ENCODE data around the gene CYB561D2. TPM values are rescaled to one million over a fixed set of nuclear protein-coding genes. Genes with fewer than 3 reads are reported as not detected.

The CYB561D2 gene
- total RNA-seq, 1 experiment from 2014 or later, result 9.5 TPM

DNA sequence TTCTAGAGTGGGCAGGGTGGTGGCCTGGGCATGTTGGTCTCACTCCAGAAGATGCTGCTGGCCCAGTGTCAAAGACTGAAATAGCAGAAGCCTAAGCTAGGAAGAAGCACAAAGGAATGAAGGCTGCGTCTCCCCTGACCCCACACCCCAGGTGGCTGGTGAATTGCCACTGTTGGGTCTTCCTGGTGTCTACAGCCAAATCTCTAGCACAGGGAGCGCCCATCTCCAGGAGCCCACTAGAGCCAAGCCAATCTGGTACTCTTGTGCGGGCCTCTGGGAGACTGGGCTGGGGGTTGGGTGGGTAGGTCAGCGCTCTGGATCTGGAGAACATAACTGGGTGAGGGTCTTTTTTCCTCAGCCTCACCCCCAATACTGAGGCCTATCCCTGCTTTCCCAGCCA, 23.5 kb upstream of the CYB561D2 start:
- H3K36me3 ChIP-seq (ENCODE audit: control insufficient read depth in 1 of 2, insufficient read depth in 2 of 2, low read length in 2 of 2), result peaks cover 33 to 36% of the 10 kb centered on the region in 2 experiments; a peak in 3 of 4 replicates
- no peaks in the 10 kb centered on the region for H3K27me3 ChIP-seq (ENCODE audit: insufficient read depth, low read length)
- no peaks in the 10 kb centered on the region for H4K20me1 ChIP-seq (ENCODE audit: insufficient read depth)
- ChIA-PET CTCF (interaction anchor here (1.6 to 2.0 kb wide), 2 partner anchors 10 to 215 kb away, joined by 4 to 14 read pairs; no protein-coding TSS in a partner anchor), POLR2A (interaction anchor here (2.2 kb wide), 1 partner anchor 10 kb away, joined by 25 read pairs; no protein-coding TSS in a partner anchor), RAD21 (ENCODE audit: low non-redundant PET in 1 of 2, low total read pairs in 2 of 2, uncharacterized antibody in 2 of 2, unreplicated experiment in 2 of 2) (no interaction called here)
- peak overlapping the region; percentile 86 for H3K9ac ChIP-seq (ENCODE audit: low read length)
- H3K4me1 ChIP-seq (ENCODE audit: control insufficient read depth in 1 of 2, insufficient read depth in 2 of 2, low read length in 2 of 2), result peaks cover 19 to 38% of the 10 kb centered on the region in 2 experiments
- H2AFZ ChIP-seq (ENCODE audit: low read depth, low read length, poor library complexity, severe bottlenecking), result no peak overlapping the region
- peak overlapping the region; percentile 88 for H3K4me2 ChIP-seq (ENCODE audit: low read length)
- H3K9me3 ChIP-seq (ENCODE audit: control insufficient read depth in 1 of 2, insufficient read depth in 1 of 2, low read depth in 1 of 2, low read length in 2 of 2), result no peaks in the 10 kb centered on the region
- DNase-seq (ENCODE audit: low read depth, low spot score) (no peak), ATAC-seq (no peak)
- H3K4me3 ChIP-seq (replicated peaks in 1 of 2; ENCODE audit: low read depth in 1 of 2, low read length in 2 of 2), result peak overlapping the region; percentile 87 to 98
- no peaks in the 10 kb centered on the region for H3K9me2 ChIP-seq (ENCODE audit: insufficient read depth)
- BruUV-seq (replicated peaks), result no TSS peak
- peak overlapping the region; percentile 61 for H3K27ac ChIP-seq (ENCODE audit: low read depth, low read length)
- intact Hi-C loops (cut with micrococcal nuclease), result no loop called here
- peaks cover 44% of the 10 kb centered on the region for H3K79me2 ChIP-seq (ENCODE audit: insufficient read depth, low read length)
- TF ChIP-seq MAX (IDR thresholded peaks at IDR 0.05), result no peak
- TF ChIP-seq, protein P1, sequence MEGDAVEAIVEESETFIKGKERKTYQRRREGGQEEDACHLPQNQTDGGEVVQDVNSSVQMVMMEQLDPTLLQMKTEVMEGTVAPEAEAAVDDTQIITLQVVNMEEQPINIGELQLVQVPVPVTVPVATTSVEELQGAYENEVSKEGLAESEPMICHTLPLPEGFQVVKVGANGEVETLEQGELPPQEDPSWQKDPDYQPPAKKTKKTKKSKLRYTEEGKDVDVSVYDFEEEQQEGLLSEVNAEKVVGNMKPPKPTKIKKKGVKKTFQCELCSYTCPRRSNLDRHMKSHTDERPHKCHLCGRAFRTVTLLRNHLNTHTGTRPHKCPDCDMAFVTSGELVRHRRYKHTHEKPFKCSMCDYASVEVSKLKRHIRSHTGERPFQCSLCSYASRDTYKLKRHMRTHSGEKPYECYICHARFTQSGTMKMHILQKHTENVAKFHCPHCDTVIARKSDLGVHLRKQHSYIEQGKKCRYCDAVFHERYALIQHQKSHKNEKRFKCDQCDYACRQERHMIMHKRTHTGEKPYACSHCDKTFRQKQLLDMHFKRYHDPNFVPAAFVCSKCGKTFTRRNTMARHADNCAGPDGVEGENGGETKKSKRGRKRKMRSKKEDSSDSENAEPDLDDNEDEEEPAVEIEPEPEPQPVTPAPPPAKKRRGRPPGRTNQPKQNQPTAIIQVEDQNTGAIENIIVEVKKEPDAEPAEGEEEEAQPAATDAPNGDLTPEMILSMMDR (IDR thresholded peaks at IDR 0.05 in 2 of 3, conservative IDR thresholded peaks at IDR 0.05 in 1 of 3; ENCODE audit: borderline replicate concordance in 1 of 3, insufficient read depth in 1 of 3, low read depth in 2 of 3, low read length in 2 of 3), result no peak
- TF ChIP-seq POLR2A (IDR thresholded peaks at IDR 0.05; ENCODE audit: borderline replicate concordance, extremely low read depth, insufficient read depth, insufficient read length), result no peak
- no peak for TF ChIP-seq JUND (IDR thresholded peaks at IDR 0.05)
- no peak for TF ChIP-seq SIN3A (IDR thresholded peaks at IDR 0.05; ENCODE audit: low read depth)
- TF ChIP-seq YY1 (IDR thresholded peaks at IDR 0.05; ENCODE audit: extremely low read depth, insufficient replicate concordance, low read depth, low read length), result no peak
- no peak for TF ChIP-seq ZFX (IDR thresholded peaks at IDR 0.05)

Measured in HCT116 (cell line).